Kidney (tissue), 14 donors: Measurements from ENCODE around the gene TBC1D10B. TPM values are rescaled to one million over a fixed set of nuclear protein-coding genes. Genes with fewer than 3 reads are reported as not detected.

Experiments used
- DNase-seq, 5 donors: peaks; one replicate each; pipeline ENCODE4 v3.0.0-alpha.2; 2013 to 2020
- FAIRE-seq: peaks from 2 replicates; lab custom pipeline; 2012; peaks lifted over from hg19 to GRCh38; lab: Jason Lieb, UNC
- H3K27ac ChIP-seq, 2 donors: one replicate each; pipeline ENCODE4 v1.7.0; 2013; ENCODE audit warnings: low read depth in 2 of 2, low read length in 2 of 2, inconsistent platforms in 1 of 2
- H3K27me3 ChIP-seq: one replicate; pipeline ENCODE4 v1.7.1; 2013; ENCODE audit warnings: low read length, inconsistent platforms; ENCODE audit not compliant: control insufficient read depth, insufficient read depth
- H3K36me3 ChIP-seq, 3 donors: one replicate each; pipeline versions ENCODE4 v1.7.0 to v1.7.1; 2013; ENCODE audit warnings: low read length in 3 of 3, control low read depth in 1 of 3, inconsistent platforms in 1 of 3; ENCODE audit not compliant: insufficient read depth in 3 of 3, control insufficient read depth in 2 of 3
- H3K4me1 ChIP-seq, 3 donors: one replicate each; pipeline versions ENCODE4 v1.7.0 to v1.7.1; 2013; ENCODE audit warnings: low read length in 3 of 3, inconsistent platforms in 1 of 3, low read depth in 1 of 3; ENCODE audit not compliant: control insufficient read depth in 2 of 3, insufficient read depth in 2 of 3
- H3K4me3 ChIP-seq, 3 donors: one replicate each; pipeline versions ENCODE4 v1.7.0 to v1.8.1; 2013; ENCODE audit warnings: low read length in 3 of 3, control low read depth in 1 of 3, inconsistent platforms in 1 of 3
- H3K9ac ChIP-seq, 3 donors: one replicate each; pipeline versions ENCODE4 v1.7.0 to v1.7.1; 2013; ENCODE audit warnings: low read length in 3 of 3, control low read depth in 1 of 3, inconsistent platforms in 1 of 3
- H3K9me3 ChIP-seq, 3 donors: one replicate each; pipeline versions ENCODE4 v1.7.0 to v1.7.1; 2013; ENCODE audit warnings: low read length in 3 of 3, control low read depth in 1 of 3, inconsistent platforms in 1 of 3; ENCODE audit not compliant: control insufficient read depth in 2 of 3, insufficient read depth in 1 of 3
- CTCF ChIP-seq: IDR thresholded peaks from 3 replicates; pipeline ENCODE4 v1.5.1; 2012; ENCODE audit warnings: mild to moderate bottlenecking, moderate library complexity, borderline replicate concordance; ENCODE audit not compliant: insufficient read depth; ENCODE audit errors: extremely low read depth
- intact Hi-C: fragments of 100-400 bp; cut with DNase I; formaldehyde crosslinking; loops from one replicate; pipeline ENCODE4 v1.11.1; 2022
- polyA plus RNA-seq: library from polyadenylated mRNA; stranded (reverse); fragments of 350-450 nt; fragmentation: Illumina TruSeq; extraction: RNeasy Lipid Tissue Mini Kit (QIAGEN cat#74804); gene quantifications from one replicate; pipeline ENCODE4 v1.2.3, GENCODE V29; 2014; ENCODE audit warnings: low read depth, low replicate concordance; ENCODE audit not compliant: insufficient read depth
- total RNA-seq: library from RNA; stranded (reverse); fragmentation: NEBNext Ultra II Directional; extraction: Animal tissue kit (Norgen Biotek cat#: 25700); gene quantifications from one replicate; pipeline ENCODE4 v1.2.1, GENCODE V29; 2021
- donor health status: control.
- donor health status: control.
- donor health status: control.
- donor health status: control.
- donor health status: control.
- donor health status: DM: yes; HTN: yes; CAD: no.
- donor health status: Normal renal cell carcinoma (clear cell type).

TBC1D10B gene
- total and polyA plus RNA-seq, 2 donors from 2014 or later: 30.1 to 32.7 TPM

- Histone ChIP-seq H3K4me1 (peaks cover 0 to 21% (median 19%) of the 10 kb centered on the region in 3 donors), H3K27me3 (no peaks in the 10 kb centered on the region), H3K4me3 (no peak overlapping the region), H3K27ac (peak overlapping the region in 1 of 2 donors; percentile 11), H3K9me3 (no peaks in the 10 kb centered on the region), H3K9ac (no peak overlapping the region), H3K36me3 (peaks cover 0 to 20% (median 2%) of the 10 kb centered on the region in 3 donors)
- DNase-seq (no peak), FAIRE-seq (no peak)
- intact Hi-C loops: no loop called here
- no peak for TF ChIP-seq CTCF
Observed at GRCh38 chr16:30350134-30350871, 20.0 kb downstream of the TBC1D10B start.

- H3K4me1 ChIP-seq: peaks cover 0 to 21% (median 19%) of the 10 kb centered on the region in 3 donors
- no peaks in the 10 kb centered on the region for H3K27me3 ChIP-seq
- intact Hi-C loops: no loop called here
- H3K27ac ChIP-seq: no peak overlapping the region
- no peak for TF ChIP-seq CTCF
- no peak overlapping the region for H3K4me3 ChIP-seq
- H3K9ac ChIP-seq: no peak overlapping the region
- no peaks in the 10 kb centered on the region for H3K9me3 ChIP-seq
- H3K36me3 ChIP-seq: peaks cover 0 to 20% (median 2%) of the 10 kb centered on the region in 3 donors
- no peak for FAIRE-seq
- peak in 1 of 5 donors; percentile 12 for DNase-seq
Observed at GRCh38 chr16:30349675-30350074, 20.6 kb downstream of the TBC1D10B start.

- Histone ChIP-seq H3K9me3 (no peaks in the 10 kb centered on the region), H3K36me3 (peaks cover 0 to 20% (median 2%) of the 10 kb centered on the region in 3 donors), H3K9ac (no peak overlapping the region), H3K27ac (no peak overlapping the region), H3K4me1 (peaks cover 0 to 19% (median 14%) of the 10 kb centered on the region in 3 donors), H3K4me3 (no peak overlapping the region), H3K27me3 (no peaks in the 10 kb centered on the region)
- TF ChIP-seq CTCF: no peak
- intact Hi-C loops: no loop called here
- DNase-seq (no peak), FAIRE-seq (no peak)
Observed at GRCh38 chr16:30348929-30349328, 21.4 kb downstream of the TBC1D10B start.
